ENCODE measurements around the gene CDKAL1.

The CDKAL1 gene

DNA sequence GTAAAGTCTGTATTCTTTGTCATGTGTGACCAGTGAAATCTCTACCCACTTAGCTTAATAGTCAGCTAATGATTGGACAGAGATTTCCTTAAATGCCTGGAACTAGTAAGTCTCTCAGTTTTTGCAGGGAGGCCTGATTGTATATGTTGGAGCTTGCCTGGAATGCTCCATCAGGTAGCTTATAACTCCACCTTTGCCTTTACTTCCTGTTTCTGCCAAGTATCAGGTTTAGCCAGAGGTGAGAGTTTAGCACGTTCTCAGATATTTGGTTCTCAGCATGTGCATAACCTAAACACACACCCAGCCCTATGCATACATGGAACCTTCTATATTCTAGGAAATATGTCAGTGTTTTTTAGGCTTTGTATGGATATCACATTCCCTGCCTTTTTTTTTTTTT lies 435.3 kb downstream of the CDKAL1 start:
- DNase-seq (ENCODE audit: low spot score), result no peak

DNA sequence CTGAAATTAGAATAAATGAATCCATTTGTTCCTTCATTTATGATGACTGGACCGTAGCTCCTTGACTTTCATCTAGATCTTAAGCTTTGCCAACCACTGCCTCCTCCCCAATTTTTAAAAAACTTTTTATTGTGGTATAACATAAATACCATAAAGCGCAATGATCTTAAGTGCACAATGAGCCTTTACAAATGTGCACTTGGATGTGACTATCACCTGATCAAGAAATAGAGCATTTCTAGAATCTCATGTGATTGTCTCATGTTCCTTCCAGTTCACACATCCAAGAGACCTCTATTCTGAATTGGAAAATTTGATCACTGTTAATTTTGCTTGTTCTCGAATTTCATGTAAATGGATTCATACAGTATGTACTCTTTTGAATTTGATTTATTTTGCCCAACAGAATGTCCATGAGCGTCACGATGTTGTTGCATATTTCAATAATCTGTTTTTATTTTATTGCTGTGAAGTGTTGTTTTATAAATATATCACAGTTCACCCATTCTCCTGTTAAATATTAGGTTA lies 442.2 kb downstream of the CDKAL1 start:
- no peak for DNase-seq (ENCODE audit: low spot score)

DNA sequence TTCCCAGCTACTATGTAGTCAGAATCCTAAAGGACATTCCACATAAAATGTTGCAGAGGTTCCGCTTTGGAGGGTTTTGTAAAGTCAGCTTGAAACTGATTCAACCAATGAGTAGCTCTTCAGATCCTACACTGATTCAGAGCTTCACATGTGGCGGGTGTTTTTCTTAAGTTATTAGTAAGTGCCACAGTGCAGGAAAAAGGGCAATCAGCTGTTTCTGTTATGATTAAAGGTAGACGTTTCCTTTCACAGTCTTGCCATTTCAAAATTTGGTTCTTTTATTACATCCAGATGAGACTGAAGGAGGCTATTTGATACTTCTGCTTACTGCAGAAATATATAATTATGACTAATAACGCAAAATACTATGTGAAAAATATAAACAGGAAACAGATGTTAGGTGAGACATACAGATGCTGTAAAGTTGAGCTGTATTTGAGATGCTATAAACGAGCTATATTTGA lies 443.9 kb downstream of the CDKAL1 start:
- DNase-seq (ENCODE audit: low spot score), result peak; percentile 79

DNA sequence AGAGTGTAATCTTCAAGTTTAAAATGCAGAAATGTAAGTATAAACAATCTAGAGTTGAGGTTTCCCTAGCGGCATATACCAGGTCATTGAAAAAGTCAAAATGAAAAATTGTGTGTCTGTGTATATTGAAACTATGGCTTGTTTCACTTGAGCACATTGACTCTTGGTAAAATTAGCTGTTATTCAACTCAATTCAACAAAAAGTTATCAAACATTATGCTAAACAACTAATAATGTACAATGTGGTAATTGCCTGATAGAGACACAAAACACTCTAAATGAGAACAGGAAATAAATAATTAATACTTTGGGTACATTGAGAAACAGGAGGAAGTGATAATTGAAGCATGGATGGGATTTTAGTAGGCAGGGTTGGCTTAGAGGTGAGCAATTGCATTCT lies 444.8 kb downstream of the CDKAL1 start:
- DNase-seq (ENCODE audit: low spot score), result no peak

DNA sequence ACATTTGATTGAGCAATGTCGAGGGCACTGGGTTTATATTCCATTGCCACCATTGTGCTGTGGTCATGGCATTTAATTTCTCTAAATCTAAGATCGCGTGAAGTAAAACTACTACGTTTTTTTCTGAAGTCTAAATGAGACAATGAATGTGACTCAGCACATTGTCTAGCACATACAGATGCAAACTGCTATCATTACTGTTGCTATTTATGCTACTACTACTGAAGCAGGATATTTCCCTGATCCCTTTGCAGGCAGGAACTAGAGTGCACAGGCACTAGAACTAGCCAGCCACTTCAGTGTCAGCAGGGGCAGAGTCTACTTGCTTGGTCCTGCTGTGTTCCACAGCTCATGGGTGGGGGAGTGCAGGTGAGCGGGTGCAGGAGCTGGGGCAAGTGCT lies 449.7 kb downstream of the CDKAL1 start:
- DNase-seq (ENCODE audit: low spot score), result no peak

DNA sequence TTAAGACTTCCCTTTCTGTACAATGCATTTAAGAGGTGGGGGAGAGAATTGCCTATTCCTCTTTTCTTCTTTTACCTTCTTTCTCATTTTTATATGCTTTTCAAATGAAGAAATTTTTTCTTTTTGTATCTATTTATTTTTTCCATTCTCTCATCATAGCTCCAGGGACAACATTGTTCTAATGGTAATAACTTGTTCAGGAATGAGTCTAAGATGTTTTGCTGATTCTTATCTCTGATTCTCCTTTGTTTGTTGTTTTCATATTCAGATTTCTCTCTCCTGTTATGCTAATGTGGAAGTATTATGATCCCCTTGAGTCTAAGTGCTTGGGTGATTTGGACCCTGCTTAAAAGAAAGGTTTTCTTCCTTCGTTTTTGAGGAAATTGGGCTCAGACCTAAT lies 451.6 kb downstream of the CDKAL1 start:
- DNase-seq (ENCODE audit: low spot score), result no peak

DNA sequence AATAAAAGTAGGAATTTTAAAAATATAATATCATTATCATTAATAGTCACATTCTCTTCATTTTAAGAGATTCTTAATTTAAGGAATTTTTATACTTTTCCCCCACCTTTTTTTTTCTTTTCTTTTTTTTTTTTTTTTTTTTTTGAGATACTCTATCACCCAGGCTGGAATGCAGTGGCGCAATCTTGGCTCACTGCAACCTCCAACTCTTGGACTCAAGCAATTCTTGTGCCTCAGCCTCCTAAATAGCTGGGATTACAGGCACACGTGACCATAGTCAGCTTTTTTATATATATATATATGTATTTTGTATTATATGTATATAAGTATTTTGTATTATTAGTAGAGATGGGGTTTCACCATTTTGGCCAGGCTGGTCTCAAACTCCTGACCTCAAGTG lies 457.7 kb downstream of the CDKAL1 start:
- DNase-seq (ENCODE audit: low spot score), result no peak

DNA sequence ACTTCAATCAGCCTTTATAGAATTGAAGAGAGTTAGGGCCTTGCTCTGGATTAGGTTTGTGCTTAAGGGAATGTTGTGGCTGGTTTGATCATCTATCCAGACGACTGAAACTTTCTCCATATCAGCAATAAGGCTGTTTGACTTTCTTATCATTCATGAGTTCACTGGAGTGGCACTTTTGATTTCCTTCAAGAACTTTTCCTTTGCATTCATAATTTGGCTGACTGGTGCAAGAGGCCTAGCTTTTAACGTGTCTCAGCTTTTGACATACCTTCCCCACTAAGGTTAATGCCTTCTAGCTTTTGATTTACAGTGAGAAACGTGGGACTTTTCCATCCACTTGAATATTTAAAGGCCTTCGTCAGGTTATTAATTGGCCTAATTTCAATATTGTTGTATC lies 461.8 kb downstream of the CDKAL1 start:
- no peak for DNase-seq (ENCODE audit: low spot score)

DNA sequence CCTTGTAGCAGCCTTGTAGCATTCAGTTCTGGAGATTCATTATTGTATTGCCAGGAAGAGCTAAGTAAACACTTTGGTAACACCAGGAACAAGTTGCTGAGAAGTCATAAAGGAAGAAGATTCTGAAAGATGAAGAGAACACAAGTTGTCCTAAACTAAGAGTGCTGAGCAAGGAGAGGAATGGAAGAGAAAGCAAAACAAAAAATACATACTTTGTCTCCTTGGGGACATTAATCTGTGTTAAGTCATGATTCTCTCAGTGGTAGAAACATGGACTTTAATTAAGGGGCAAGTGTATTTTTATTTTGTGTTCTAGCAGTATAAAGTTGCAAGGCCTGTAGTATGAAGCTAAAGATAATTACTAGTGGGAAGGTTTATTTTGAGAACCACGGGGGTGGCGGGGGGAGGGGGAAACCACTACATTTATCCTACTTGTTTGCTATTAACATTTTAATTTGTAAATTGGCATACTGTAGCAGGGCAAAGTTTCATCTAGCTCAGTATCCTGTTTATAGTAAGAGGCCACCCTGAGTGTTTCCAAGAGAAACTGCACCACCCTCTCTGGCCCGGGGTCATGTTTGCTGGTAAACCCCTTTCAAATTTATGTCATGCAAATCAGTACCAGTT lies 463.0 kb downstream of the CDKAL1 start:
- no peak for DNase-seq (ENCODE audit: low spot score)

DNA sequence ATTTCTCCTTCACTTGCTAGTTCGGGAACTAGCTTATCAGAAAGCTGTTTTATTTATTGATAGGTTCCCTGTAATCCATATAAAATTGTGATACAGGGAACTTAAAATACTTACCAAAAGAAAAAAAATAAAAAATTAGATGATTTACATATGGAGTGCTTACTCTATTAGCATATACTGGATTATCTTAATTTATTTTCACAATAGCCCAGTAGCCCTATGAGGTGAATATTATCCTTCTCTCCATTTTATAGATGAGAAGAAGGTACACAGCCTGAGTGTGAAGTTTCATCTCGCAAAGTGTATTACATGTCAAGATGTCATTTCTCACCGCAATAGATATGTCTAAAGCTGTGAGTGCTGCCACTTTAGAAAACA lies 463.5 kb downstream of the CDKAL1 start:
- DNase-seq (ENCODE audit: low spot score), result no peak

DNA sequence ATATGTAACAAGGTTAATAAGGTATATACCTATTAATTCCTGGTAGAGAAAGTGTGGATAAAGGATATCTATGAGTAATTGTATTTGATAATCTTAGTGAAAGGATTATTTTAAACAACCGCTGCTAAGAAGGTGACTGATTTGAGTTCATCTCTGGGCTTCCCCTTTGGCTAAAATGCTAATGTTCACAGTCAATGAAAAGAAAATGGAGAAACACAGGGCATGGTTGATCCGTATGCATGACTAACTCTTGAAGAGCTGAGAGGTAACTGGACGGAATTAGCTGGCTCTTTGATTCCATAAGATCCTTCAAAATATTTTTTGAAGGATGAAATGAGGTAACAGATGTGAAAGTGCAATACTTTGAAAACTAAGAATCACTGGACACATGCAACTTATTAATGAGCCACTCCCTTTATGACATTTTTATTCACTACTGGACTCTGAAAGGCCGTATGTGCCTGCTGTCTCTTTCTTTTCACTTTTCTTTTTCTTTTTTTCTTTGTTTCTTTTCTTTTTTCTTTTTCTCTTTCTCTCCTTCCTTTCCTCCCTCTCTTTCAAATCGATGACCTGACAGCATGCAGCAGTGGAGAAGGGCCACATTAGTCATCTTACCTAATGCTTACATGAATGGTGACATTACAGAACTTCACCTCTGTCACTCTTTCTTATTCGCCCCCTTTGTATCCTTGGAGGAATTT lies 464.6 kb downstream of the CDKAL1 start:
- no peak for DNase-seq (ENCODE audit: low spot score)

DNA sequence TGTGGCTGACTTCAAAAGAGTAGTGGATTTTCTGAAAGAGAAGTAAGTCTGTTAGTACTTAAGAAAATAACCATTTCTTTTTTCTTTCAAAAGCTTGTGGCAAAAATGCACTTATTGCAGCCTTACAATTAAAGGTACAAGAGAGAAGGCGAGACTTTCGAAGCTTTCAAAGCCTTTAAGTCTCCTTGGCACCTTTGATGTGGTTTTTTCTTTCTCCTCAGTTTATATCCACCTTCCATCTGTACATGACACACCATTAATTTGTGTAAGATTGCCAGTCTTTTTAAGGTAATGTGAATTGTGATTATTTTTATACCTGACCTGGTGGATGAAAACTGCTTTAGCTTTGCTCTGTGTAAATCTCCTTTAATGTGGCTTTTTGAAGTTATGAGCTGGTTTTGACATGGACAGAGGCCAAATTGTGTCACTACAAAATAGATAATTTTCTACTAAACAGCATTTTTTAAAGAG lies 466.1 kb downstream of the CDKAL1 start:
- no peak for DNase-seq (ENCODE audit: low spot score)

DNA sequence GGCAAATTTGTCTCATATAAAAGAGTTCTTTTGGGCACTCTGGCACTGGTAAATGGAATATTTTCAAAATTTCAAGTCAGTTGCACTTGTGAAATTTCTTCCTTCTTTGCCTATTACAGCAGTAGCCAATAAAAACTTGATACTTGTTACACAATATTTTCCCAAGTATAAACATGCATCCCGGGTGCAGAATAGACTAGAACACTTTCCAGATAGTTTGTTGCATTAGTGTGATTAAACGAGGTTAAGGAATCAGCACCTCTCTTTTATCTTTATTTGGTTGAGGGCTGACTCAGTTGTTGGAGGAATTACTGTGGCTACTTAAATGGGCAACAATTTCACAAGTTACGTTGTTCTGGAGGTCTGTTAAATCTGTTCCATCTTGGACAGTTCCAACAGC lies 467.5 kb downstream of the CDKAL1 start:
- no peak for DNase-seq (ENCODE audit: low spot score)

DNA sequence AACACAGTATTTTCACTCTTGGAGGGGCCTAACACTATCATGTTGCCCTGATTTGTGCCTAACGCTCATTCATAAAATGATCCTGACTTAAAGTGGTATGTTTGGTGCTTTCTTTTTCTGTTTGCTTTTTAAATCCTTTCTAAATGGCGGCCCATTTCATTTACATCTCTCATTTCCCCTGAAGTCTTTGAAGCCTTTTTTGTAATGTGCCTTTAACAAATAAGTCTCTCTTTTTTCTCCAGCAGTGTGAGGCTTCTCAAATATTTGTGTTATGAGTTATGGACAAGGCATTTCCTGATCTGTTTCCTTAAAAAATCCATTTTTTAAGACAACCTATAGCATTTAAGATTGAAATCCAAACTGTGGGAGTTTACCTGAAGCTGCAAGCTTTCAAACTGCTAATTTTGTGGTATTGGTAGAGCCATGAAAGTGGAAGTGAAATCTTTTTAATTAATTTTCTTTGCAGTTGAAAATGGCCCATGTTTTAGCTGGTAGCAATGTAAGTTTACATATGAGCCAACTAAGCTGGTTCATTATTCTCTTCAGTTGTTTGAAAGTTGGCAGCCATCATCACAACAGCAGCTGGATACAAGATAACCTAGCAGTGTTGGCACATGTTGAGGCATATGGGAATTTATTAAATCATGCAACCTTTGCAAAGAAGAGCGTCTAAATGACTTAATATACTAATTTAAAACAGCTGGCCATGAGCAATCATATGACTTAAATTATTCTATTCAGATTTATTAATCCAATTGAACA lies 469.7 kb downstream of the CDKAL1 start:
- DNase-seq (ENCODE audit: low spot score), result no peak

DNA sequence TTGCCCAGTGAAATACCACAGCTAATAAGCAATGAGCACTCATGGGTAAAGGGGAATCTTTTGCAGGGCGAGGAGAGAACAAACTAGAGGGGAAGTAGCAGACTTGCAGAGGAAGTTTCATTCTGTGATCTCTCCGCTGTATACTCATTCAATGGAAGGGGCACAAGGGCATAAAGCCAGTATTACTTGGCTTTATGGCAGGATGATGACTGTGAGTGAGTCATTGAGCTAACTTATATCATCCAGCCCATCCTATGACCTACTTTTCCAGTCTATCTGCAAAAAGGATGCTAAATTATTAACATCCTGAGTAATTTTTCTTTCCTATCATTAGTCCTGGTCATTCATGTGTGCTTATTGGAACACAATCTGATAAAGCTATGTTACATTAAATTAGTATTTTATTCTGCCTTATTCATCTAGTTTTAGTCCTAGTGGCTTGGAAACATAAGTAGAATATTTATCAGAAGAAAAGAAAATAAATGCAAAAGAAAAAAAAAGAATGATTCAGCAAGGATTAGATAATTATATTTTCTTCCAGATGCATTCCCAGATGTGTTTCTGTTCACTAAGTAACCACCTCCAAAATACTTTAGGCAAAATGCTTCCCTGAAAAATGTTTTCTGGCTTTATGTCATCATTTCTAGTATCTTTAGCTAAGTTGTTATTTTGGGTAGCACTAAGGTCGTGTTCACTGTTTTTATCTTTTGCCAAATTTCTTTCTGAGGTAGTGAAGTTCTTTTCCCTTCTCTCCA lies 471.7 kb downstream of the CDKAL1 start:
- no peak for DNase-seq (ENCODE audit: low spot score)

DNA sequence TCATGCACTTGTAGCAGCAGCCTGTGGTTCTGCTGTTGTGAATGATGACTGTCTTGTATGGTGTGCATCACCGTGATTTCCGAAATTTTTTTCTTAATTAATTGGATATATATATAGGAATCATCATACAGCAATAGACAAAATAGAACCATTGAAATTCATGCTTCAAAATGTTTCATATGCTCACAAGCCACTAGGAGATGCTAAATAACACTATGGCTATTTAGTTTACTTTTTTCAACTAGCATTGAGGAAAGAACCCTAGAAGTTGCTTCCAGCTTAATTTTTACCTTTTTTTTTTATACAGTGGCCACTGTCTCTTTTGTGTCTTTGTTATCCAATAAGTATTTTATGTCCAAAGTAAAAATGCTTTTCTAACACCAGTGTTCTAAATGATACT lies 485.4 kb downstream of the CDKAL1 start:
- DNase-seq (ENCODE audit: low spot score), result no peak

DNA sequence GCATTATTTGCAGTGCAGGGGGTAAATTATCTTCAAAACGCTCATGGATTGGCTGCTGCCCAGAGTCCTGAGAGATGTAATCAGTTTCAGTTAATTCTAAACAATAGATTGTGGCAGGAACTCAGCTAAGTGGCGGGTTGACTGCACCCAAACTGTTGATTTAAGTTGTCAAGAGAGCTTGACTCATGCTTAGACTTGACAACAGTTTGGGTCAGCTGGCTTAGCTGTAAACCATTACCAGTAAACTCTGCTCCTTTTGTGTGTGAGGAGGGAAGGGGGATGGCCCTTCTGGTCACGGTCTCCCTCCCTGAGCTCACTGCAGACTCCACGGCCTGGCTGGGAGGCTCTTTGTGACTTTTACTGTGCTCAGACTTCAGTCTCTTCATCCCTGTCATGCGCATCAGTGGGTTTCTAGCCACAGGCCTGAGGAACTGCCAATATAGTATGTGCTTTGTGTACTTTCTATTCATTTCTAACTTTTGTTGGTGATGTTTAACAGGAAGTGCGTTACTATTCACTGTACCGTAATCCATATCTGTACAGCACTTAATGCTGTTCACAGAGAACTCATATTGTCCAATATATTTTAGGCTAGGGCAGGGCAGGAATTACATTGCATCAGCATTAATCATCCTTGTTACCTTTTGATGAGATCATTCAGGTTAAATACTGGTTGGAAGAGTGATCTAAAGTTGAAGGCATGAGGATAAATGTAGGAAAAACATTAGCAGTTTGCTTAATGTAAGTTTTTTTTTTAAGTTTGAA lies 488.3 kb downstream of the CDKAL1 start:
- no peak for DNase-seq (ENCODE audit: low spot score)

DNA sequence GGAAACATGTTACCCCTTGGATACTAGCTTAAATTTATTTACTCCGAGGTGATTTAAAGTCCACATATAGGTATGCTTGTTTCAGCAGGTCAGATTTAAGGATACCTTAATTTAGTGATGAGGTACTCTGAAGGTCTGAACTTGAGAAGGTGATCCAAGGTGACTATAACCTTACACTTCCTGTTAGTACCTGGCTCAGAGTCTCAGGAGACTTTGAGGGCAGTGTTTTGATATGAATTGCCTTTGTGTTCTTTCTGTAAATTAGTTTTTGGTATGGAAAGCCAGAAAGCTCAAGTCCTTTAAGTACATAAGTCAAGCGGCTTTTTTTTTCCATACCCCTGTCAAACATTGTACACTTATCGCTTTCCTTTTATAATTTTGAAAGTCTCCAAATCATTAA lies 489.0 kb downstream of the CDKAL1 start:
- DNase-seq (ENCODE audit: low spot score), result no peak

DNA sequence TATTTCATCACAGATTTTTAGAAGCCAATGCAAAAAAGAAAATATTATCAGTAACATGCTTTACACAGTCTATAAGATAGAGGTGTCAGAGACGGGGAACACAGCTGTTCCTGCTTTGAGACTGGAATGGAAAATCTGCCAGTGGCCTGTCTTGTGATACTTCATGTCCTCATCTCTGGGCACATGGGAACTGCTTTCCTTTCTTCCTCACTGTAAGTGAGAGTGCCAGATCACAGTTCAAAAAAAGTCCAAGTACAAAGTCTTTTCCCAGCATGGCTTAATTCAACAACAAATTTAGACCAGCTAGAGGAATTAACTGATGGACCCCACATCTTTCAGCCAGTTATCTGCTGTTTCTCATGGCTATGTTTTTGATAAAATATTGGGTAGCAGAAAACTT lies 490.4 kb downstream of the CDKAL1 start:
- DNase-seq (ENCODE audit: low spot score), result no peak

DNA sequence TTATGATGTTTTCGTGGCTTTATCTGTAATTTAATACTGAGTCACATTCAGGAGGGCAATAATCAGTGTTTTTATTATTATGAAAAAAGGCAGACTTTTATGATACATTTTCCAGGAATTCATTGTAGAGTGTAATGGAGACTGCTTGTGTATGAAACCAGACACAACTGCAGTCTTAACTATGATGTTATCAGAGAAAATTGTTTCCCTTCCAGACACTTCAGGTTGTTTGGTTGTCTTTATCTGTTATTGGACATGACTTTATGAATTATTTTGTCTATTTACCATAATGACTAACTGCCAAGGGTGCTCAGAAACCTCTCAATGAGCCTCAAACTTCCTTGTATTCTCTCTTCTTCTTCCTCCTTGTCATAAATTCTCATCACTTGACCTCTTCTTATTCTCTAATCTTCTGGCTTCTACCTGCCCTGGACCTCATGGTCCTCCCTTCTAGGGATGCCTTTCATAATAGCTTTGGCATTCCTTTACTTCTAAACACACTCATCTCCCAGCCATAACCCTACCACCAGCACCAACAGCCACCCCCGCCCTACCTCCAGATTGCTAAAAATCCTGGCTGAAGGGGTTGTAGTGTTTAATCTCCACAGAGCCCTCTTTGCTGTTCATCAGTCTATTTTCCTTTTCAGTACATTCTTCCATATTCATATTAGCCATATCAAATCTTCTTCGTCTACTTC lies 492.5 kb downstream of the CDKAL1 start:
- DNase-seq (ENCODE audit: low spot score), result no peak

DNA sequence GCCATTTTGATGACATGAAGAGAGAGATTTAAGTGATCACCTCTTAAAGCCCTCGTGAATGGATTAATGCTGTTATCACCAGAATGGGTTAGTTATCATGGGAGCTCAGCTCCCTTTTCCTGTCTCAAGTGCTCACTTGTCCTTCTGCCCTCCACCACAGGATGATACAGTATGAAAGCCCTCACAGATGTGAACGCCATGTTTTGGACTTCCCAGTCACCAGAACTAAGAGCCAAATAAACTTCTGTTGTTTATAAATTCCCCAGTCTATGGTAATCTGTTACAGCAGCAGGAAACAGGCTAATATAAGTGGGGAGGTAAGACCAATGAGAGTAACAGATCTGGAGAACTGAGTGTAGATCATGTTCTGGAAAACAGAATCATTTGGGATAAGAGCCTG lies 493.2 kb downstream of the CDKAL1 start:
- no peak for DNase-seq (ENCODE audit: low spot score)

Measured in activated CD4-positive, alpha-beta T cell treated with anti-CD3 and anti-CD28 coated beads, Interleukin-2, Interleukin-4, amounts not matched to agents 100 ng/mL and 50 ng/mL, durations not matched to agents 16 hours and 8 hours (primary cell).